ENCODE measurements around the gene AK2.

GRCh38 chr1:33021567-33022431, 14.9 kb downstream of the AK2 start:
- TF ChIP-seq, protein P1, sequence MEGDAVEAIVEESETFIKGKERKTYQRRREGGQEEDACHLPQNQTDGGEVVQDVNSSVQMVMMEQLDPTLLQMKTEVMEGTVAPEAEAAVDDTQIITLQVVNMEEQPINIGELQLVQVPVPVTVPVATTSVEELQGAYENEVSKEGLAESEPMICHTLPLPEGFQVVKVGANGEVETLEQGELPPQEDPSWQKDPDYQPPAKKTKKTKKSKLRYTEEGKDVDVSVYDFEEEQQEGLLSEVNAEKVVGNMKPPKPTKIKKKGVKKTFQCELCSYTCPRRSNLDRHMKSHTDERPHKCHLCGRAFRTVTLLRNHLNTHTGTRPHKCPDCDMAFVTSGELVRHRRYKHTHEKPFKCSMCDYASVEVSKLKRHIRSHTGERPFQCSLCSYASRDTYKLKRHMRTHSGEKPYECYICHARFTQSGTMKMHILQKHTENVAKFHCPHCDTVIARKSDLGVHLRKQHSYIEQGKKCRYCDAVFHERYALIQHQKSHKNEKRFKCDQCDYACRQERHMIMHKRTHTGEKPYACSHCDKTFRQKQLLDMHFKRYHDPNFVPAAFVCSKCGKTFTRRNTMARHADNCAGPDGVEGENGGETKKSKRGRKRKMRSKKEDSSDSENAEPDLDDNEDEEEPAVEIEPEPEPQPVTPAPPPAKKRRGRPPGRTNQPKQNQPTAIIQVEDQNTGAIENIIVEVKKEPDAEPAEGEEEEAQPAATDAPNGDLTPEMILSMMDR (IDR thresholded peaks at IDR 0.05; ENCODE audit: insufficient read depth, low read length), result no peak
- TF ChIP-seq, protein P2, sequence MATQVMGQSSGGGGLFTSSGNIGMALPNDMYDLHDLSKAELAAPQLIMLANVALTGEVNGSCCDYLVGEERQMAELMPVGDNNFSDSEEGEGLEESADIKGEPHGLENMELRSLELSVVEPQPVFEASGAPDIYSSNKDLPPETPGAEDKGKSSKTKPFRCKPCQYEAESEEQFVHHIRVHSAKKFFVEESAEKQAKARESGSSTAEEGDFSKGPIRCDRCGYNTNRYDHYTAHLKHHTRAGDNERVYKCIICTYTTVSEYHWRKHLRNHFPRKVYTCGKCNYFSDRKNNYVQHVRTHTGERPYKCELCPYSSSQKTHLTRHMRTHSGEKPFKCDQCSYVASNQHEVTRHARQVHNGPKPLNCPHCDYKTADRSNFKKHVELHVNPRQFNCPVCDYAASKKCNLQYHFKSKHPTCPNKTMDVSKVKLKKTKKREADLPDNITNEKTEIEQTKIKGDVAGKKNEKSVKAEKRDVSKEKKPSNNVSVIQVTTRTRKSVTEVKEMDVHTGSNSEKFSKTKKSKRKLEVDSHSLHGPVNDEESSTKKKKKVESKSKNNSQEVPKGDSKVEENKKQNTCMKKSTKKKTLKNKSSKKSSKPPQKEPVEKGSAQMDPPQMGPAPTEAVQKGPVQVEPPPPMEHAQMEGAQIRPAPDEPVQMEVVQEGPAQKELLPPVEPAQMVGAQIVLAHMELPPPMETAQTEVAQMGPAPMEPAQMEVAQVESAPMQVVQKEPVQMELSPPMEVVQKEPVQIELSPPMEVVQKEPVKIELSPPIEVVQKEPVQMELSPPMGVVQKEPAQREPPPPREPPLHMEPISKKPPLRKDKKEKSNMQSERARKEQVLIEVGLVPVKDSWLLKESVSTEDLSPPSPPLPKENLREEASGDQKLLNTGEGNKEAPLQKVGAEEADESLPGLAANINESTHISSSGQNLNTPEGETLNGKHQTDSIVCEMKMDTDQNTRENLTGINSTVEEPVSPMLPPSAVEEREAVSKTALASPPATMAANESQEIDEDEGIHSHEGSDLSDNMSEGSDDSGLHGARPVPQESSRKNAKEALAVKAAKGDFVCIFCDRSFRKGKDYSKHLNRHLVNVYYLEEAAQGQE (IDR thresholded peaks at IDR 0.05; ENCODE audit: insufficient replicate concordance, low read depth), result no peak

Data from HL-60 (cell line).